GM12865 (cell line): ENCODE data around the gene VASN.

Source experiments
- DNase-seq: peaks from one replicate; pipeline ENCODE4 v3.0.0; 2010; ENCODE audit warnings: low read depth
- H3K4me3 ChIP-seq: 2 replicates; pipeline ENCODE4 v1.5.1; 2011; ENCODE audit warnings: mild to moderate bottlenecking, low read depth, low read length, control low read depth
- CTCF ChIP-seq: IDR thresholded peaks from 2 replicates; pipeline ENCODE4 v1.5.1; 2011; ENCODE audit warnings: low read length, control low read depth, low read depth, inconsistent platforms; ENCODE audit not compliant: insufficient read depth; ENCODE audit errors: missing control alignments

Gene VASN

GRCh38 chr16:4387781-4388180 is 16.1 kb downstream of the VASN start:
- H3K4me3 ChIP-seq: no peak overlapping the region
- no peak for TF ChIP-seq CTCF
- DNase-seq: no peak

GRCh38 chr16:4388271-4389021 is 16.8 kb downstream of the VASN start:
- TF ChIP-seq CTCF: no peak
- no peak for DNase-seq
- no peak overlapping the region for H3K4me3 ChIP-seq

- DNase-seq: no peak
- no peak for TF ChIP-seq CTCF
- H3K4me3 ChIP-seq: no peak overlapping the region
These were observed 17.7 kb downstream of the VASN start for GRCh38 chr16:4389051-4389955.

GRCh38 chr16:4390266-4391260 is 18.9 kb downstream of the VASN start:
- H3K4me3 ChIP-seq: no peak overlapping the region
- no peak for DNase-seq
- no peak for TF ChIP-seq CTCF

- DNase-seq: no peak
- no peak for TF ChIP-seq CTCF
- no peak overlapping the region for H3K4me3 ChIP-seq
These were observed 20.2 kb downstream of the VASN start for GRCh38 chr16:4391631-4392381.
